Neural progenitor cell (in vitro differentiated cells): Measurements from ENCODE around the gene VCAN. TPM values are rescaled to one million over a fixed set of nuclear protein-coding genes. Genes with fewer than 3 reads are reported as not detected.

ENCODE experiments used
- DNase-seq: peaks from one replicate; pipeline ENCODE4 v3.0.0-alpha.2; 2016; ENCODE audit warnings: low spot score
- H2AFZ ChIP-seq: fragments of 200-600 bp; sonication (generic); replicated peaks from 2 replicates; pipeline ENCODE4 v1.6.1; 2016; ENCODE audit warnings: antibody characterized with exemption
- H3F3A ChIP-seq: fragments of 200-600 bp; sonication (generic); 2 replicates; pipeline ENCODE4 v1.6.1; 2016; ENCODE audit warnings: antibody characterized with exemption, low read depth
- H3K27ac ChIP-seq: fragments of 200-600 bp; sonication (generic); 2 replicates; pipeline ENCODE4 v1.5.1; 2016; ENCODE audit warnings: mild to moderate bottlenecking
- H3K27me3 ChIP-seq: fragments of 200-600 bp; sonication (generic); 2 replicates; pipeline ENCODE4 v1.6.1; 2016; ENCODE audit warnings: mild to moderate bottlenecking, moderate library complexity
- H3K36me3 ChIP-seq: fragments of 200-600 bp; sonication (generic); 2 replicates; pipeline ENCODE4 v1.5.1; 2016
- H3K4me1 ChIP-seq: fragments of 200-600 bp; sonication (generic); 2 replicates; pipeline ENCODE4 v1.6.1; 2016; ENCODE audit warnings: mixed run types
- H3K4me2 ChIP-seq: fragments of 200-600 bp; sonication (generic); 2 replicates; pipeline ENCODE4 v1.6.1; 2016
- H3K4me3 ChIP-seq: fragments of 200-600 bp; sonication (generic); 2 replicates; pipeline ENCODE4 v1.5.1; 2016
- H3K79me2 ChIP-seq: fragments of 200-600 bp; sonication (generic); 2 replicates; pipeline ENCODE4 v1.6.1; 2016; ENCODE audit warnings: low read depth
- H3K9ac ChIP-seq: fragments of 200-600 bp; sonication (generic); 2 replicates; pipeline ENCODE4 v1.6.1; 2016
- H3K9me3 ChIP-seq: fragments of 200-600 bp; sonication (generic); 2 replicates; pipeline ENCODE4 v1.5.1; 2016; ENCODE audit warnings: low read depth
- H4K20me1 ChIP-seq: fragments of 200-600 bp; sonication (generic); 2 replicates; pipeline ENCODE4 v1.6.1; 2016; ENCODE audit warnings: low read depth
- H3K27ac Mint-ChIP-seq: 3 replicates; pipeline ENCODE4 v1.8.0; 2021; ENCODE audit warnings: mixed read lengths
- H3K27me3 Mint-ChIP-seq: 2 replicates; pipeline ENCODE4 v1.8.0; 2022; ENCODE audit warnings: low read depth, mild to moderate bottlenecking, inconsistent platforms, moderate library complexity, mixed read lengths; ENCODE audit not compliant: insufficient read depth
- H3K36me3 Mint-ChIP-seq: 3 replicates; pipeline ENCODE4 v1.8.0; 2021; ENCODE audit warnings: mixed read lengths
- H3K4me1 Mint-ChIP-seq: 3 replicates; pipeline ENCODE4 v1.8.0; 2021; ENCODE audit warnings: mixed read lengths
- H3K4me3 Mint-ChIP-seq: 3 replicates; pipeline ENCODE4 v1.8.0; 2021; ENCODE audit warnings: mild to moderate bottlenecking, moderate library complexity, mixed read lengths
- H3K9me3 Mint-ChIP-seq: 3 replicates; pipeline ENCODE4 v1.8.0; 2020; ENCODE audit warnings: mixed read lengths
- EZH2 ChIP-seq: fragments of 200-600 bp; sonication (generic); IDR thresholded peaks from 2 replicates; pipeline ENCODE4 v1.6.1; 2017; ENCODE audit warnings: antibody characterized with exemption, mild to moderate bottlenecking, moderate library complexity
- EZH2phosphoT487 ChIP-seq: fragments of 200-600 bp; sonication (generic); IDR thresholded peaks from 2 replicates; pipeline ENCODE4 v1.6.1; 2017; ENCODE audit warnings: antibody characterized with exemption
- total RNA-seq: library from RNA; depleted of rRNA; stranded (reverse); fragments of >200 nt; gene quantifications from 2 replicates; pipeline ENCODE4 v1.2.3, GENCODE V29; 2015; ENCODE audit warnings: low replicate concordance
- TF ChIP-seq, protein P1 (sequence below): fragments of 200-600 bp; sonication (generic); IDR thresholded peaks from 2 replicates; pipeline ENCODE4 v1.5.1; 2017; ENCODE audit warnings: antibody characterized with exemption, mild to moderate bottlenecking

Gene VCAN
- total RNA-seq, 1 donor from 2014 or later = 101 TPM

DNA sequence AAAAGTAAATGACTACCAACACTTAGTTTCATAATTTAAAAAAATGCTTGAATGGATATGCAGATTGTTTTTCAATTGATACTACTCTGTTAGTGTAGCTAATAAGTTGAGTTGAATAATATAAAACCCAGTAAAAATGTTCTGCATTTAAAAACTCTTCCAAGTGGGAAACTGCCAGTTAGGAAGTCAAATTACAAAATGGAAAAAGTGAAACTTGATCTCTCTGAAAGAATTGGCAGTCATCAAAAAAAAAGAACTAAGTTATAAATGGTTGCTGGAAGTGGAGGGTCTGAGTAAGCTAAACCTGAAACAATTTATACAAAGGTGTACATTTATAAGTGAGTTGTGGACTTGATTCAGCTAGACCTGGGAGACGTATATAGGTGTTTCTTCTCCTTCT is 52.4 kb downstream of the VCAN start:
- H2AFZ ChIP-seq = no peak overlapping the region
- DNase-seq = no peak
- Mint-ChIP-seq H3K27me3 (no peaks in the 10 kb centered on the region), H3K36me3 (peaks cover 51% of the 10 kb centered on the region), H3K4me3 (no peak overlapping the region), H3K9me3 (no peaks in the 10 kb centered on the region), H3K4me1 (peaks cover 13% of the 10 kb centered on the region), H3K27ac (no peak overlapping the region)
- no peak overlapping the region for H3K9ac ChIP-seq
- H3K79me2 ChIP-seq = no peaks in the 10 kb centered on the region
- TF ChIP-seq EZH2 (no peak), EZH2phosphoT487 (no peak)
- TF ChIP-seq, protein P1, sequence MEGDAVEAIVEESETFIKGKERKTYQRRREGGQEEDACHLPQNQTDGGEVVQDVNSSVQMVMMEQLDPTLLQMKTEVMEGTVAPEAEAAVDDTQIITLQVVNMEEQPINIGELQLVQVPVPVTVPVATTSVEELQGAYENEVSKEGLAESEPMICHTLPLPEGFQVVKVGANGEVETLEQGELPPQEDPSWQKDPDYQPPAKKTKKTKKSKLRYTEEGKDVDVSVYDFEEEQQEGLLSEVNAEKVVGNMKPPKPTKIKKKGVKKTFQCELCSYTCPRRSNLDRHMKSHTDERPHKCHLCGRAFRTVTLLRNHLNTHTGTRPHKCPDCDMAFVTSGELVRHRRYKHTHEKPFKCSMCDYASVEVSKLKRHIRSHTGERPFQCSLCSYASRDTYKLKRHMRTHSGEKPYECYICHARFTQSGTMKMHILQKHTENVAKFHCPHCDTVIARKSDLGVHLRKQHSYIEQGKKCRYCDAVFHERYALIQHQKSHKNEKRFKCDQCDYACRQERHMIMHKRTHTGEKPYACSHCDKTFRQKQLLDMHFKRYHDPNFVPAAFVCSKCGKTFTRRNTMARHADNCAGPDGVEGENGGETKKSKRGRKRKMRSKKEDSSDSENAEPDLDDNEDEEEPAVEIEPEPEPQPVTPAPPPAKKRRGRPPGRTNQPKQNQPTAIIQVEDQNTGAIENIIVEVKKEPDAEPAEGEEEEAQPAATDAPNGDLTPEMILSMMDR = no peak
- no peaks in the 10 kb centered on the region for H3F3A ChIP-seq
- no peak overlapping the region for H3K4me3 ChIP-seq
- H3K4me1 ChIP-seq = no peaks in the 10 kb centered on the region
- peaks cover 5% of the 10 kb centered on the region for H3K36me3 ChIP-seq
- no peaks in the 10 kb centered on the region for H4K20me1 ChIP-seq
- no peak overlapping the region for H3K27ac ChIP-seq
- no peaks in the 10 kb centered on the region for H3K9me3 ChIP-seq
- no peak overlapping the region for H3K4me2 ChIP-seq
- H3K27me3 ChIP-seq = no peaks in the 10 kb centered on the region

DNA sequence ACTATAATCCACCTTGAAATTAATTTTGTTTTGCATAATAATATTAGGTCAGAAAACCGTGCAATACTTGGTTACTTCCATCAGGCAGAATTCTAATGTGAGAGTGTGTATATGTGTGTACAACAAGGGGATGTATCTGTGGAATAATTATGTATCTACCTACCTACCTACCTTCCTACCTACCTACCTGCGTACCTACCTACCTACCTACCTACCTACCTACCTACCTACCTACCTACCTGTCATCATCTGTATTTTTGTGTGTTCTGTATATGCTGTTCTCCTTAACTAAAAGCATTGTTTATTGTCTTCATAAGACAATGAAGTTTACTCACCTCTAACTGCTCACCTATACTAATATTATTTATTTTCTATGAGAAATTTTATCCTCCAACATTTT is 52.8 kb downstream of the VCAN start:
- Mint-ChIP-seq H3K27me3 (no peaks in the 10 kb centered on the region), H3K27ac (no peak overlapping the region), H3K9me3 (no peaks in the 10 kb centered on the region), H3K4me1 (peaks cover 15% of the 10 kb centered on the region), H3K36me3 (peaks cover 47% of the 10 kb centered on the region), H3K4me3 (no peak overlapping the region)
- H3K9me3 ChIP-seq = no peaks in the 10 kb centered on the region
- peaks cover 5% of the 10 kb centered on the region for H3K36me3 ChIP-seq
- H3K27me3 ChIP-seq = no peaks in the 10 kb centered on the region
- H3K27ac ChIP-seq = no peak overlapping the region
- H3K4me3 ChIP-seq = no peak overlapping the region
- H3K4me1 ChIP-seq = no peaks in the 10 kb centered on the region
- no peaks in the 10 kb centered on the region for H4K20me1 ChIP-seq
- TF ChIP-seq EZH2phosphoT487 = no peak
- no peak for TF ChIP-seq EZH2
- TF ChIP-seq, protein P1 = no peak
- H3K79me2 ChIP-seq = no peaks in the 10 kb centered on the region
- H3F3A ChIP-seq = no peaks in the 10 kb centered on the region
- no peak overlapping the region for H3K9ac ChIP-seq
- DNase-seq = no peak
- no peak overlapping the region for H2AFZ ChIP-seq
- H3K4me2 ChIP-seq = no peak overlapping the region

DNA sequence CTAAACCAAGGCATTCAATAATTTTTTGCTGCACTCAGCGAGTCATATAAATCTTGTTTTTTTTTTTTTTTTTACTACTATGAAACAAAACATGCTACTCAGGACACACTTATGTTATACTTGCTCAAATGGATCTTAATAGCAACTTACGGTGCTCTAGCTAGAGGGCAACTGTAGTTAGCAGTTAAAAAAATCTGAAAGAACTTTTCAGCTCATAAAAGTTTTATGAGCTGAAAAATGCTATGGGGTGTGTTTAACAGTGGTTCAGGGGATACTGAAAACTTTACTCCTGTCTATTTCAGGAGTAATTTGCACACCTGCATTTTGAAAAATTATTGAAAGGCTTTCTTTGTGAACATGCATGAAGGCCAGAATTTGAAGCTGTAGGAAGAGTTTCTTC is 53.4 kb downstream of the VCAN start:
- Histone ChIP-seq H3F3A (no peaks in the 10 kb centered on the region), H3K4me2 (no peak overlapping the region), H3K4me1 (peaks cover 3% of the 10 kb centered on the region), H4K20me1 (no peaks in the 10 kb centered on the region), H3K9me3 (no peaks in the 10 kb centered on the region), H2AFZ (no peak overlapping the region), H3K36me3 (peaks cover 5% of the 10 kb centered on the region), H3K27ac (no peak overlapping the region), H3K79me2 (no peaks in the 10 kb centered on the region), H3K4me3 (no peak overlapping the region), H3K9ac (no peak overlapping the region), H3K27me3 (no peaks in the 10 kb centered on the region)
- H3K36me3 Mint-ChIP-seq = peaks cover 41% of the 10 kb centered on the region
- no peak overlapping the region for H3K4me3 Mint-ChIP-seq
- H3K27ac Mint-ChIP-seq = no peak overlapping the region
- H3K27me3 Mint-ChIP-seq = no peaks in the 10 kb centered on the region
- TF ChIP-seq EZH2 = no peak
- TF ChIP-seq, protein P1 = no peak
- no peak for TF ChIP-seq EZH2phosphoT487
- peaks cover 18% of the 10 kb centered on the region for H3K4me1 Mint-ChIP-seq
- no peaks in the 10 kb centered on the region for H3K9me3 Mint-ChIP-seq
- no peak for DNase-seq
